GM18867 (cell line): ENCODE measurements around the gene FMN2.
"Not testable (repeated sequence)": the region's sequence is repeated elsewhere in the genome, so short reads cannot be mapped to it uniquely, and the experiment has no call there.

Source experiments
- ATAC-seq: cut with Tn5 transposase; IDR thresholded peaks from one replicate; pipeline ENCODE4 v1.9.1; 2021; ENCODE audit warnings: mild to moderate bottlenecking, moderate library complexity; ENCODE audit not compliant: unreplicated experiment

Gene FMN2

DNA sequence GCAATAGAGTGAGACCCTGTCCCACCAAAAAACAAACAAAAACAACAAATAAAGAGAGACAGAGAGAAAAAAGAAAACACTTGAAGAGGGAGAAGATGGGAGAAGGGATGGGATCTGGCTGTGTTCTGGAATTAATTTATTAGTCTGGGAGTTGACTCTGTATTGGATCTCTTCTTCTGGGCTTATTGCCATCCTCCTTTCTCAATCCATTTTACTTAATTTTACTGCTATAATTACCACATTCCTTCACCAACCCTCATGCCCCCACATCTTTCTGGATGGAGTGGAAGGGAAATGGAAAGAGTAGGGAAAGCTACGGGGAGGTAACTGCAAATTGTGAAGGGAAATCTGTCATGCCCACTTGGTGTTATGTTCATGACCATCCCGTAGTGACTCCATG, 42.9 kb downstream of the FMN2 start:
- ATAC-seq: no peak

DNA sequence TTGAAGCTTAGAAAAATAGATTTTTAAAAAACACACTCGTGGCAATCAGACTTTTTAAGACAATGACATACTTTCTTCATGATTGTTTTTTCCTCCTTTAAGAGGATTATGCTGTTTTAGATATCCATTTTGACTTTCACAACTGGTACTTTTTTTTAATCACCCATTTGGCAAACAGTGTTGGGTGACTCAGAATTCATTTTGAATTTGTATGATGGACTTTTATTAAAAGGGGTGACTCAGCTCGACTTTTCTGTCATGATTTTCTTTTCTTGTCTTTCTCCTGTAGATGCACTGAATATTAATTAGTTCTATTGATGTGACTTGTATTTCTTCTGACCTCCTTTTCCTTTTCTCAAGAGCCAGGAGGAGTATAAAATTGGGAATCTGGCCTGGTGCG, 44.7 kb downstream of the FMN2 start:
- ATAC-seq: no peak

- ATAC-seq: no peak
These were observed 47.2 kb downstream of the FMN2 start for GRCh38 chr1:240138867-240139266.

- ATAC-seq: no peak
These were observed 47.8 kb downstream of the FMN2 start for GRCh38 chr1:240139511-240139910.

GRCh38 chr1:240145120-240145519, 53.4 kb downstream of the FMN2 start:
- ATAC-seq: no peak

DNA sequence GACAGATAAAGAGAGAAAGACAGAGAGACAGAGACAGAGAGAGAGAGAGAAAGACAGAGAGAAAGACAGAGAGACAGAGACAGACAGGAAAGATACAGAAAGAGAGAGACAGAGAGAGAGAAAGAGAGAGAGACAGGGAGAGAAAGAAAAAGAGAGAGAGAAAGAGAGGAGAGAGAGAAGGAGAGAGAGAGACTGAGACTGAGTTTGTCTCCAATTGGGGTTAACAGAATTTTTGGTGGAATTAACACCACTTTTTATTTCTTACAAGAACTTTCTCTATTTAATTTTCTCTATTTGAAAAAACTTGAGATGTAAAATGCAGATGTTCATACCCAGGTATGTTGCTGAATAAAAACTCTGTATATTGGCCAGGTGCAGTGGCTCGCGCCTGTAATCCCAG, 56.6 kb downstream of the FMN2 start:
- no peak for ATAC-seq

DNA sequence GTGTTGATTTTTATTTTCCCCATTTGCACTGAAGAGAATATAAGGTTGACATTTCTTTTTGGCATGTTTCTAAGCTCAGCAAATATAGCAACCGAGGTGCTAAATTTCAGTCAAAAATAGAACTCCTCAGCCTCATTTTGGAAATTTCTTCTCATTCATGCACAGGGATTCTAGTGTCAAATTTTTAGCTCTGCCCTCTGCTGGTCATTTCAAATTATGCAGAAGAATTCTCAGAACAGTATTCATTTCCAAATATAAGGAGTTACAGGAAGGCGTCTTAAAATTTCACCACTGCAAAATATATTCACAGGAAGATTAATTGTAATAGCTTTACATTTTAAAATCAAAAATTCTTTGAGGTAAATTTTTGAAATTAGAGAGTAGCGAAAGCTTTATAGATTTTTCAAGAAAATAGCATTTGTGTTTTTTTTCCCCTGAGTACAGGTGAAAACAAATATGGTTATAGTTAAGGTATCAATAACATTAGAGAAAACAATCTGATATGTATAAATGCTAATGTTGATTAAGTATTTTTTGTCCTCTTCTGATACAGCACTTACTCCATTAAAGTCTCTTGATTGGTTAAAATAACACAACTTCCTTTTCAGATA, 57.9 kb downstream of the FMN2 start:
- ATAC-seq: peak; percentile 58

- ATAC-seq: no peak
These were observed 59.6 kb downstream of the FMN2 start for GRCh38 chr1:240151136-240151735.

DNA sequence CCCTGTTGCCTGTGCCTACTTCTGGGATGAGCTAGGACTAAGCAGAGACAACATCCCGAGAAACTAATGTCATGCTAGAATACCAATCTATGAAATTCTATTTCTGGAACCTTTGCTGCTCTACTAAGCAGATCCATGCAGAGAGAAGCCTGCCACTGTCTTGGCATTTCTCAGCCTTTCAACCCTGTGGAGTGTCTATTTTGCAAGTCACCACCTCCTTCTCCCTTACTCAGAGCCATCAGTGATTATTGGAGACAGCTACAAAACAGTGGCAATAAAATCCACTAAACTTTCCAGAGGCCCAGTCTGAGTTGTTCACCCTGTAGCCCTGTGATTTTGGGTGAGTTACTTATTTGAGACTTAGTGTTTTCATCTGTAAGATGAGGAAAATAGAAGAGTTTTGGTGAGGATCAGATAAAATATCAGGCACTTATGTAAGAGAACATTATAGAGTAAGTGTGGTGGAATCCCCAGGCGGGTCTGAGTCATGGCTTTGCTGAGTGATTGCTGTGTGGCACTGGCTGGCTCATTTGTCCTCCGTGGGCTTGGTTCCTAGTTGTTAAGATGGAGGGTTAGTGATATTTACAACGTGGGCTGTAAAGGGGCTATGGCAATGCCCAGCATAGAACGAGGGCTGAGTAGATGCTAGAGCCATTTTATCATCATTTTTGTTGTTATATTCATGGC, 61.1 kb downstream of the FMN2 start:
- ATAC-seq: no peak

DNA sequence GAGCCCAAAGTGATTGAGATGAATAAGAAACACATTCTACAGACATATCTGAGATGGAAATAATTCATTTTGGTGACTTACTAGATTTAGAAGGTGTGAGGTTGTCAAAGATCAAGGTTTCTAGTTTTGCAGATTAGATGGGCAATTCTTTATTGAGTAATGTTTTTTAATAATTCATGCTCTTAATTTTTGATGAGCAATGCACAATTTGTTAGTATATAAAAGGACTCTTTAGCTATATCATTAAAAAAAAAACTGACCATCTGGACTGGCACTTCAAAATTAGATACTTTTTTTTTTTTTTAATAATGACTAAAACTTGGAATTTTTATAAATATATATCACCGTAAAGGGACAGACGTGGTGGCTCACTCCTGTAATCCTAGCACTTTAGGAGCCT, 63.9 kb downstream of the FMN2 start:
- no peak for ATAC-seq

- ATAC-seq: no peak
These were observed 73.1 kb downstream of the FMN2 start for GRCh38 chr1:240164742-240165141.

- no peak for ATAC-seq
These were observed 77.5 kb downstream of the FMN2 start for GRCh38 chr1:240169188-240169587.

DNA sequence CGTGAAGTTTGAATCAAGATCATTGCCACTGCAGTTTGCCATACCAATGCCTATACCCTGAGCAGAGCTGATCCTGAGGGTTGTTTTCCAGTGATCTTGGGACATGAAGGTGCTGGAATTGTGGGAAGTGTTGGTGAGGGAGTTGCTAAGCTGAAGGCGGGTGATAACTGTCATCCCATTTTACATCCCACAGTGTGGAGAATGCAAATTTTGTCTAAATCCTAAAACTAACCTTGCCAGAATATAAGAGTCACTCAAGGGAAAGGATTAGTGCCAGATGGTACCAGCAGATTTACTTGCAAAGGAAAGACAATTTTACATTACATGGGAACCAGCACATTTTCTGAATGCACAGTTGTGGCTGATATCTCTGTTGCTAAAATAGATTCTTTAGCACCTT, 78.6 kb downstream of the FMN2 start:
- ATAC-seq: no peak

DNA sequence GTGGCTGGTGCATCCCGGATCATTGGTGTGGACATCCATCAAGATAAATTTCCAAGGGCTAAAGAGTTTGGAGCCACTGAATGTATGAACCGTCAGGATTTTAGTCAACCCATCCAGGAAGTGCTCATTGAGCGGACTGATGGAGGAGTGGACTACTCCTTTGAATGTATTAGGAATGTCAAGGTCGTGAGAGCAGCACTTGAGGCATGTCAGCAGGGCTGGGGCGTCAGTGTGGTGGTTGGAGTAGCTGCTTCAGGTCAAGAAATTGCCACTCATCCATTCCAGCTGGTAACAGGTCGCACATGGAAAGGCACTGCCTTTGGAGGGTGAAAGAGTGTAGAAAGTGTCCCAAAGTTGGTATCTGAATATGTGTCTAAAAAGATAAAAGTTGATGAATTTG, 79.1 kb downstream of the FMN2 start:
- no peak for ATAC-seq

DNA sequence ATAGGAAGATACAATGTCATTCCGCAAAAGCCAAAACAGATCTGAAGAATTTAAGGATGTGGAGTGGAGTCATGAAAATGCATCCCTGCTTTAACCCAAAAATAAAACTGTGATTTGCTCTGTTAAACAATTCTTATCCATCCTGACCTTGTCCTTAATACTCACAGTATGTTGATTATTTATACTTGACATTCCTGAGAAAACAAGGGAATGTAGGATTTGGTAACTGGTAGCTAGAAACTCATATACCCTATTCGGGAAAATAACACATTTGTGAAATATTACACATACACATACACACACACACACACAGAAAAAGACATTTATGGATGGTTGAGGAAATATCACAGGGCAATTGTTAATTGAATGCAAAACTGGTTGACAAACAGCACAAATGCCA, 80.2 kb downstream of the FMN2 start:
- no peak for ATAC-seq

DNA sequence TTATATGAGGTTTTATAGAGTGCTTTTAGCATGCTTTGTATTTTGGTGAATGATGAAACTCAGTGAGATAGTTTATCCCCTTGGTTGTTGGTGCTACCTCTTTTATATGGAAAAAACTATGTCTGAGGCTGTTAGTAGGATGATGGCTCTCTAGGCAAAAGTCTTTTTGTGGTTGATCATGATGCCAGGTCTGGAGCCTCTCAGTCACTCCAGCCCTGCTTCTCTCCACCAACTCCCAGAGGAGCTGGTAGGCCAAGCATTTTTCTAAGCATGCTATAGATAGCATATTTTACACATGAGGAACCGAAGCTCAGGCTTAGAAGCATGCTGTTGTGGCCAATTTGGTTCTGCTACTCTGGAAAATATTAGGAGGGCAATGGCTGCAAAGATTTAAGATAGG, 82.2 kb downstream of the FMN2 start:
- no peak for ATAC-seq

DNA sequence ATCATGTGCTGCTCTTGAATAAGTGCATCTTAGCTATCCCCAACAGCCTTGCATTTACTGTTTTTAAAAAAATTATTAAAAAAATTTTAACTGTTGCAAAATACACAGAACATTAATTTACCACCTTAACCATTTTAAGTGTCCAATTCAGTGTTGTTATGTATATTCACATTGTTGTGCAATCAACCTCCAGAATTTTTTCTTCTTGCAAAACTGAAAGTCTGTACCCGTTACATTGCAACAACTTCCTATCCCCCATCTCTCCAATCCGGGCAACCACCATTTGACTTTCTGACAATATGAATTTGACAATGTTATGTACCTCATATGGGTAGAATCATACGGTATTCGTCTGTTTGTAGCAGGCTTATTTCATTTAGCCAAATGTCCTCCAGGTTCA, 83.1 kb downstream of the FMN2 start:
- no peak for ATAC-seq

GRCh38 chr1:240178366-240178765, 86.7 kb downstream of the FMN2 start:
- no peak for ATAC-seq

DNA sequence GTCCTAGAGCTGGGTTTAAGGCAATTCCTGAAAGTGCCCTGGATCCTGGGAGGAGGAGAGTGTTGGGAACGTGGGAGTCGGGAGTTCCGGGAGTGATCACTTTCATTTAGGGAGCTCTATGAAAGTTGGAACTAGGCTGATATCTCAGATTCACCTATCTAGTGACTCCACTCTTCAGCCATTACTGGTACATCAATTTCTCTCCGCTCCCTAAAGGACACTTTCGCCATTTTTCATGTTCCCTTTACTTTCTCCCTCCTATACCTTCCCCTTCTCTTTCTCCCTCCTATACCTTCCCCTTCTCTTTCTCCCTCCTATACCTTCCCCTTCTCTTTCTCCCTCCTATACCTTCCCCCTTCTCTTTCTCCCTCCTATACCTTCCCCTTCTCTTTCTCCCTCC, 93.0 kb downstream of the FMN2 start:
- ATAC-seq: not testable (repeated sequence)

DNA sequence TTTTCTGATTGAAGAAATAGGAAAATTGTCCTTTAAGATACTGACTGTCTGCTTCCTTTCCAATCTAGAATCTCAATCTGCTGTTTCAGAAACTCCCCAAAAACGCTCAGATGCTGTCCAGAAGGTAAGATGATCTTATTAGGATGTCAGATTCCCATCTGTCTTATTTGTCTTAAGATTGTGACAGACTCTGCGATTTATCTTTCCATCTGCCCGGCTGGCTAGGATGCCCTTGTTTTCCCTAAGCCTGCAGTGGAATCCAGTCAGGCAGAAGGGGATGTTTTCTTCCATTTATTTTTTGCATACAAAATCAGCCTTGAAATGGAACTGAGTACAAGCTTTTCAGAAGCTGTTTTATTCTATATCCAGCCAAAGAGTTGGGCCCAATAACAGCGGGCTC, 96.5 kb downstream of the FMN2 start:
- no peak for ATAC-seq

DNA sequence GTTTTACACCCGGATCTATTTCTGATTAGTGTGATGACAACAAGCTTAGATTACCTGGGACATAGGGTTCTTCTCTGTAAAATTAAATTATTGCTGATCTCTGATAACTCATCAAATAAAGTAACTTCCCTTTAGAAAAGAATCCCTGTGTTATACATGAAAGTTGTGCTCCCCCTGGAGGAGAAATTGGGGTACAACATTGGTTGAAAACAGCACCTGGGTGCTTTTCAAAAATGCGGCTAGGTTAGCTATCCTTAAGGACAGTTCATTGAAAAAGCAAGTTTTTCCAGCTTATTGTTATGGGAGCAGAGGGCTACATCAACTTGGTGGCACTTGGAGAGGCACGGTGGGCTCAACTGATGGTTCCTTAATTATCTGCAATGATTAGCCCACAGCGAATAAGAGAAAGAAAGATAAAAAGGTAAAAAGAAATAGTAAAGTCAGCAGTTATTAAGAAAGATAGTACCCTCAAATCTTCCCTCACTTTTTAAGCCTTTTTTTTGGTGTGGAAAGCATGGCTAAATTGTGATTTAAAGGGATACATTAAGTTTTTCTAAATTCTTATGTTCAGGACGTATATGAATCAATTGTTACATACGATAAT, 97.8 kb downstream of the FMN2 start:
- peak; percentile 74 for ATAC-seq

DNA sequence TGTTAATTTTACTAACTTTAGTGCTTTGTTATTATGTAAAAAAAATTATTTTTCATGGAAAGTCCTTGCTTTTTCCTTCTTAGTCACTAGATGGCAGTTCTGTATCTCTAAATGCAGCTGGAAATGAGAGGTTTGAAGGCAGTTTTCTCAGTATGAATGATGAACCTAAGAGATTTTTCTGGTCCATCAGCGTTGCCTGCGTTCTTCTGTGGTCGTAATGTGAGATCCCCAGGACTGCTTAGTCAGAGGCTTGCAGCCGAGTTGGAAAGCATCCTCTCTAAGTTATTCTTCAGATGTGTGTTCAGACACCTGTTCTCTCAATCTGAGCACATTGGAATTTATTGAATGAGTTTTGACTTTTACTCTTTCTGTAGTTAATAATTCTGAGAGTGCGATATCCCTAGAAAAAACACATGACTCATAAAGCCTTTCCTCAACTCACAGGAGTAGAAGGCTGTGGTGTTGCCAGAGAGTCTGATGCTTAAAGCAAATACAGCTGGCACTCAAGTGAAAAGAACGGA, 99.3 kb downstream of the FMN2 start:
- ATAC-seq: no peak
